Tibial nerve (tissue), 4 donors: ENCODE results near the gene SPATA16.

Source experiments
- EP300 ChIP-seq, 2 donors: sonication (generic); formaldehyde crosslinking; IDR thresholded peaks; one replicate each; pipeline ENCODE4 v1.6.1; 2017; ENCODE audit warnings: antibody characterized with exemption in 2 of 2, mild to moderate bottlenecking in 1 of 2
- POLR2A ChIP-seq, 2 donors: fragments of 450-650 bp; IDR thresholded peaks; one replicate each; pipeline ENCODE4 v1.6.1; 2017; ENCODE audit warnings: antibody characterized with exemption in 2 of 2, mild to moderate bottlenecking in 2 of 2, moderate library complexity in 2 of 2
- TF ChIP-seq, protein P1 (sequence below), 5 experiments: fragments of 200-600 bp in 3 of 5; fragments of 450-650 bp in 2 of 5; sonication (generic) in 3 of 5; IDR thresholded peaks; one replicate each; pipeline ENCODE4 v1.5.1; 2016 to 2019; ENCODE audit warnings: antibody characterized with exemption in 5 of 5, mild to moderate bottlenecking in 3 of 5, moderate library complexity in 2 of 5

DNA sequence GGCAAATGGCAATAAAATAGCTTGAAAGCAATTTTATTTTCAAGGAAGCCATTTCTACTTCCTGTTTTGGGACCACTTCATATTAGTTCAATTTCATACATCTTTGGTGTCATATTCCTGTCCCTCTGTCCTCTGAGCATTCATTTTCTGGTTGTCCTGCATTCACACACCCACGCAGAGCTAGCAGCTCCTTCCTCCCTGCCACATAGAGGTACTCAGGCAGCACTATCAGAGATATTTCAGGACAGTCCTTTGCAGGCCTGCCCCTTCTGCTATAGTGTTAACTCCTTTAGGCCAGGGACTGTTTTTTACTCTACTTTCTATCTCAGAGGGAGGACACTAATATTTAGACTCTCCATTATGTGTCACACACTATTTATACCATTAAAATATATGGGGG is 258.5 kb downstream of the SPATA16 start:
- TF ChIP-seq, protein P1, sequence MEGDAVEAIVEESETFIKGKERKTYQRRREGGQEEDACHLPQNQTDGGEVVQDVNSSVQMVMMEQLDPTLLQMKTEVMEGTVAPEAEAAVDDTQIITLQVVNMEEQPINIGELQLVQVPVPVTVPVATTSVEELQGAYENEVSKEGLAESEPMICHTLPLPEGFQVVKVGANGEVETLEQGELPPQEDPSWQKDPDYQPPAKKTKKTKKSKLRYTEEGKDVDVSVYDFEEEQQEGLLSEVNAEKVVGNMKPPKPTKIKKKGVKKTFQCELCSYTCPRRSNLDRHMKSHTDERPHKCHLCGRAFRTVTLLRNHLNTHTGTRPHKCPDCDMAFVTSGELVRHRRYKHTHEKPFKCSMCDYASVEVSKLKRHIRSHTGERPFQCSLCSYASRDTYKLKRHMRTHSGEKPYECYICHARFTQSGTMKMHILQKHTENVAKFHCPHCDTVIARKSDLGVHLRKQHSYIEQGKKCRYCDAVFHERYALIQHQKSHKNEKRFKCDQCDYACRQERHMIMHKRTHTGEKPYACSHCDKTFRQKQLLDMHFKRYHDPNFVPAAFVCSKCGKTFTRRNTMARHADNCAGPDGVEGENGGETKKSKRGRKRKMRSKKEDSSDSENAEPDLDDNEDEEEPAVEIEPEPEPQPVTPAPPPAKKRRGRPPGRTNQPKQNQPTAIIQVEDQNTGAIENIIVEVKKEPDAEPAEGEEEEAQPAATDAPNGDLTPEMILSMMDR (IDR thresholded peaks at IDR 0.05): no peak
- TF ChIP-seq POLR2A (IDR thresholded peaks at IDR 0.05): no peak
- TF ChIP-seq EP300 (IDR thresholded peaks at IDR 0.05): no peak
